B cell (primary cell): ENCODE measurements around the gene CHCHD4. TPM values are rescaled to one million over a fixed set of nuclear protein-coding genes. Genes with fewer than 3 reads are reported as not detected.

Experiments
- ATAC-seq: fragments of 200-7000 bp; cut with Tn5 transposase; one replicate; pipeline ENCODE4 v1.10.0; 2021; ENCODE audit warnings: low read depth, mild to moderate bottlenecking, moderate number of reproducible peaks, moderate library complexity
- CTCF ChIA-PET: fragments of 350-600 bp; sonication (Branson Sonifier 250); formaldehyde crosslinking; loops from one replicate; lab custom pipeline; 2021; ENCODE audit warnings: antibody characterized with exemption, inconsistent platforms; lab: Charles Lee
- POLR2A ChIA-PET: fragments of 350-600 bp; sonication (Branson Sonifier 250); formaldehyde crosslinking; loops from one replicate; lab custom pipeline; 2021; ENCODE audit warnings: antibody characterized with exemption; lab: Charles Lee
- DNase-seq: peaks from one replicate; pipeline ENCODE4 v3.0.0; 2013
- H2AFZ ChIP-seq: 2 replicates; pipeline ENCODE4 v1.6.1; 2012; ENCODE audit warnings: mild to moderate bottlenecking, low read depth, low read length; ENCODE audit not compliant: insufficient read depth, poor library complexity, severe bottlenecking
- H3K27ac ChIP-seq, 2 donors: 1 replicate in 1 of 2; 2 replicates in 1 of 2; pipeline ENCODE4 v1.5.1; 2012 to 2013; ENCODE audit warnings: low read length in 2 of 2, mild to moderate bottlenecking in 2 of 2, moderate library complexity in 1 of 2
- H3K27me3 ChIP-seq, 4 experiments: fragments of 200-600 bp in 1 of 4; sonication (generic) in 1 of 4; replicated peaks in 1 of 4; 1 replicate in 2 of 4; 2 replicates in 2 of 4; pipeline versions ENCODE4 v1.6.1 to v1.7.0; 2013 to 2016; ENCODE audit warnings: low read length in 3 of 4, mild to moderate bottlenecking in 2 of 4, mixed read lengths in 1 of 4, moderate library complexity in 1 of 4; ENCODE audit not compliant: insufficient read depth in 4 of 4, control insufficient read depth in 3 of 4; ENCODE audit errors: control extremely low read depth in 1 of 4
- H3K36me3 ChIP-seq, 2 experiments: replicated peaks in 1 of 2; 1 replicate in 1 of 2; 2 replicates in 1 of 2; pipeline versions ENCODE4 v1.6.1 to v1.7.1; 2013; ENCODE audit warnings: low read length in 1 of 2; ENCODE audit not compliant: insufficient read depth in 2 of 2, control insufficient read depth in 1 of 2; ENCODE audit errors: control extremely low read depth in 1 of 2, extremely low read depth in 1 of 2
- H3K4me1 ChIP-seq, 2 donors: fragments of 200-600 bp in 1 of 2; sonication (generic) in 1 of 2; 1 replicate in 1 of 2; 2 replicates in 1 of 2; pipeline versions ENCODE4 v1.5.1 to v1.6.1; 2013 to 2017; ENCODE audit warnings: low read length in 2 of 2; ENCODE audit not compliant: control insufficient read depth in 2 of 2, insufficient read depth in 2 of 2
- H3K4me2 ChIP-seq: replicated peaks from 2 replicates; pipeline ENCODE3; 2012; ENCODE audit warnings: mild to moderate bottlenecking, low read depth, low read length; ENCODE audit not compliant: poor library complexity, severe bottlenecking
- H3K4me3 ChIP-seq, 5 experiments: fragments of 200-600 bp in 1 of 5; sonication (generic) in 1 of 5; 1 replicate in 3 of 5; 2 replicates in 2 of 5; pipeline versions ENCODE4 v1.5.1 to v1.7.0; 2011 to 2016; ENCODE audit warnings: low read length in 4 of 5, mild to moderate bottlenecking in 4 of 5, low read depth in 2 of 5, control low read depth in 1 of 5, moderate library complexity in 1 of 5; ENCODE audit not compliant: insufficient read depth in 1 of 5; ENCODE audit errors: control extremely low read depth in 1 of 5, extremely low read depth in 1 of 5
- H3K79me2 ChIP-seq: fragments of 200-600 bp; sonication (generic); one replicate; pipeline ENCODE4 v1.6.0; 2016; ENCODE audit warnings: low read length; ENCODE audit not compliant: control insufficient read depth, insufficient read depth
- H3K9ac ChIP-seq: fragments of 200-600 bp; sonication (generic); 2 replicates; pipeline ENCODE4 v1.6.1; 2017; ENCODE audit warnings: mild to moderate bottlenecking, low read length, moderate library complexity
- H3K9me3 ChIP-seq, 3 donors: one replicate each; pipeline versions ENCODE4 v1.6.1 to v1.7.1; 2013; ENCODE audit warnings: low read length in 2 of 3; ENCODE audit not compliant: control insufficient read depth in 2 of 3, insufficient read depth in 1 of 3; ENCODE audit errors: control extremely low read depth in 1 of 3
- H4K20me1 ChIP-seq: 2 replicates; pipeline ENCODE4 v1.6.0; 2012; ENCODE audit warnings: mild to moderate bottlenecking, low read length; ENCODE audit not compliant: insufficient read depth, control insufficient read depth, poor library complexity, severe bottlenecking
- H3K27ac Mint-ChIP-seq: one replicate; pipeline ENCODE4 v1.8.0; 2021; ENCODE audit warnings: mixed read lengths
- H3K27me3 Mint-ChIP-seq: one replicate; pipeline ENCODE4 v1.8.0; 2021; ENCODE audit warnings: mixed read lengths
- H3K4me1 Mint-ChIP-seq: one replicate; pipeline ENCODE4 v1.8.0; 2021; ENCODE audit warnings: mixed read lengths
- H3K4me3 Mint-ChIP-seq: one replicate; pipeline ENCODE4 v1.8.0; 2021; ENCODE audit warnings: mixed read lengths
- H3K9me3 Mint-ChIP-seq: one replicate; pipeline ENCODE4 v1.8.0; 2022; ENCODE audit warnings: mixed read lengths; ENCODE audit not compliant: insufficient read depth
- EZH2 ChIP-seq: IDR thresholded peaks from 2 replicates; pipeline ENCODE4 v1.6.1; 2012; ENCODE audit warnings: borderline replicate concordance, low read depth, mild to moderate bottlenecking, moderate library complexity, low read length; ENCODE audit not compliant: insufficient read depth, poor library complexity, severe bottlenecking
- WGBS: methylation state at CpG from one replicate; pipeline ENCODE4 v1.1.5; 2013; ENCODE audit warnings: missing lambda C conversion rate; ENCODE audit not compliant: insufficient coverage; 5-methylcytosine and 5-hydroxymethylcytosine counted together
- intact Hi-C: fragments of 100-400 bp; cut with micrococcal nuclease; formaldehyde crosslinking; loops from one replicate; pipeline ENCODE4 v1.10.0; 2022
- polyA plus RNA-seq: library from polyadenylated mRNA; depleted of rRNA; stranded (reverse); fragments of >200 nt; gene quantifications from 2 replicates; pipeline ENCODE4 v1.2.3, GENCODE V29; 2012
- total RNA-seq, 2 donors: library from RNA; stranded (reverse); fragments of 120-200 nt in 1 of 2; gene quantifications; 1 replicate in 1 of 2; 2 replicates in 1 of 2; pipeline versions ENCODE4 v1.2.3 to v1.2.4, GENCODE V29; 2013 to 2022
- TF ChIP-seq, protein P1 (sequence below): fragments of 200-600 bp; IDR thresholded peaks from one replicate; pipeline ENCODE4 v1.8.0; 2022; ENCODE audit warnings: antibody characterized with exemption, mild to moderate bottlenecking

The CHCHD4 gene
- total and polyA plus RNA-seq, 2 donors (not counting 1 experiment from before 2014, with no cell fraction given) = 3.7 to 8.0 TPM

DNA sequence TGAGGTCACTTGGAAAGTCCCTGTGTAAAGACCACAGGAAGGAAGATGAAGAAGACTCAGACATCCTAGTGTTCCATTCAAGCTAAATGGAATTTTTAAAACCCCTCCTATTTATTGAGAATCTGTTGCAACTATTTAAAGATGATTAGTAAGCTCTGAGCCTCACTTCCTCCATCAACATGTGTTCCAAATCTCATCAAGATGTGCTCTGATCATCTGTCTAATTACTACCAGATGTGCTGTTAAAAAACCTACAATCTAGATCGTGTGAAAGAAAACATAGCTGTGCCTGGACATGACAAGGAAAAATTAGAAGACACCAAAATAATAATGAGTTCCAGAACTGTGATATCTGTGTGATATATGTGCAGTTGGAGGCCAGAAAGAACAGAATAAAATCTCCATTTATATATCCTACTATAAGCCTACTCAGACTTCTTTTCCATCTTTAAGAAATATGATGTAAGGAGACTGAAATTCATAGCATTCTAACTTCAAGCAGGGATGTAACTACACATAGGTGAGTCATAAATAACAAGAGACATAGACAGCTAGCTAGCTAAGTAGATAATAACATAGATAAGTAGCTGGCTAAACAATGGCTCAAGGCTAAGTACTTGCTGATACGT, 46.0 kb upstream of the CHCHD4 start:
- Histone ChIP-seq H3K36me3 (peaks cover 0 to 73% of the 10 kb centered on the region in 2 experiments), H3K79me2 (peaks cover 63% of the 10 kb centered on the region), H3K4me3 (no peak overlapping the region), H3K27ac (no peak overlapping the region), H3K9me3 (no peaks in the 10 kb centered on the region), H4K20me1 (no peaks in the 10 kb centered on the region), H3K27me3 (no peaks in the 10 kb centered on the region), H3K9ac (no peak overlapping the region), H2AFZ (no peak overlapping the region), H3K4me2 (no peak overlapping the region), H3K4me1 (peaks cover 11 to 15% of the 10 kb centered on the region in 2 donors)
- ChIA-PET CTCF (interaction anchor here (1.1 kb wide), 1 partner anchor 25 kb away, joined by 3 read pairs; no protein-coding TSS in a partner anchor), POLR2A (no interaction called here)
- Mint-ChIP-seq H3K4me1 (peaks cover 25% of the 10 kb centered on the region), H3K9me3 (no peaks in the 10 kb centered on the region), H3K27me3 (no peaks in the 10 kb centered on the region), H3K27ac (no peak overlapping the region), H3K4me3 (no peak overlapping the region)
- DNase-seq (no peak), ATAC-seq (no peak)
- intact Hi-C loops = no loop called here
- no CpG with 5 or more reads among the region's 2 CpGs for WGBS
- no peak for TF ChIP-seq EZH2
- TF ChIP-seq, protein P1, sequence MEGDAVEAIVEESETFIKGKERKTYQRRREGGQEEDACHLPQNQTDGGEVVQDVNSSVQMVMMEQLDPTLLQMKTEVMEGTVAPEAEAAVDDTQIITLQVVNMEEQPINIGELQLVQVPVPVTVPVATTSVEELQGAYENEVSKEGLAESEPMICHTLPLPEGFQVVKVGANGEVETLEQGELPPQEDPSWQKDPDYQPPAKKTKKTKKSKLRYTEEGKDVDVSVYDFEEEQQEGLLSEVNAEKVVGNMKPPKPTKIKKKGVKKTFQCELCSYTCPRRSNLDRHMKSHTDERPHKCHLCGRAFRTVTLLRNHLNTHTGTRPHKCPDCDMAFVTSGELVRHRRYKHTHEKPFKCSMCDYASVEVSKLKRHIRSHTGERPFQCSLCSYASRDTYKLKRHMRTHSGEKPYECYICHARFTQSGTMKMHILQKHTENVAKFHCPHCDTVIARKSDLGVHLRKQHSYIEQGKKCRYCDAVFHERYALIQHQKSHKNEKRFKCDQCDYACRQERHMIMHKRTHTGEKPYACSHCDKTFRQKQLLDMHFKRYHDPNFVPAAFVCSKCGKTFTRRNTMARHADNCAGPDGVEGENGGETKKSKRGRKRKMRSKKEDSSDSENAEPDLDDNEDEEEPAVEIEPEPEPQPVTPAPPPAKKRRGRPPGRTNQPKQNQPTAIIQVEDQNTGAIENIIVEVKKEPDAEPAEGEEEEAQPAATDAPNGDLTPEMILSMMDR = no peak

DNA sequence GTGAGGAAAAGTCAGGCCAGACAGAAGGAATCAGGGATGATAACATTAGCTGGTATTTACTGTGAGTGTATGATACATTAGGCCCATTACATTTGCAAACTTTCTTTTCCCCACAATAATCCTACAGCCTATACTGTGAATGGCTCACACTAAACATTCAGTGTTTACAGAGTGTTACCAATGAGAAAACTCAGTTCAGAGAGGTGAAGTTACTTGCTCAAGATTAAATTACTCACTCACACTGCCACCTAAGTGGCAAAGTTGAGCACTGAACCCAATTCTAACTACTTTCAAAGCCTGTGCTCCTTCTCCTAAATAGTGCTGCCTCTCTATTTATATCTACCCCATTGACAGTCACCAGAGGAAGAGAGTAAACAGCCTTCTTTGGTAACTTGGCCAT, 45.2 kb upstream of the CHCHD4 start:
- ChIA-PET CTCF (no interaction called here), POLR2A (no interaction called here)
- H3K27me3 ChIP-seq = no peaks in the 10 kb centered on the region
- no peak for DNase-seq
- H3K9ac ChIP-seq = no peak overlapping the region
- H3K79me2 ChIP-seq = peaks cover 57% of the 10 kb centered on the region
- no peak overlapping the region for H3K4me2 ChIP-seq
- Mint-ChIP-seq H3K27me3 (no peaks in the 10 kb centered on the region), H3K4me1 (peaks cover 17% of the 10 kb centered on the region), H3K27ac (no peak overlapping the region), H3K9me3 (no peaks in the 10 kb centered on the region), H3K4me3 (no peak overlapping the region)
- intact Hi-C loops = no loop called here
- H4K20me1 ChIP-seq = no peaks in the 10 kb centered on the region
- no peak overlapping the region for H3K27ac ChIP-seq
- no peak for ATAC-seq
- peaks cover 3 to 7% of the 10 kb centered on the region in 2 donors for H3K4me1 ChIP-seq
- peaks cover 0 to 81% of the 10 kb centered on the region in 2 experiments for H3K36me3 ChIP-seq
- no peaks in the 10 kb centered on the region for H3K9me3 ChIP-seq
- H3K4me3 ChIP-seq = no peak overlapping the region
- TF ChIP-seq, protein P1 = no peak
- no peak for TF ChIP-seq EZH2
- no peak overlapping the region for H2AFZ ChIP-seq
